WI38 (cell line): ENCODE data around the gene CD34.

Experiments
- H3K4me3 ChIP-seq: 2 replicates; pipeline ENCODE4 v1.5.1; 2011; ENCODE audit warnings: low read depth, mild to moderate bottlenecking, control low read depth, low read length
- CTCF ChIP-seq: IDR thresholded peaks from 2 replicates; pipeline ENCODE4 v1.5.1; 2012; ENCODE audit warnings: low read depth, mild to moderate bottlenecking, control low read depth, low read length

Gene CD34

GRCh38 chr1:207845109-207845508 lies 65.8 kb downstream of the CD34 start:
- no peak overlapping the region for H3K4me3 ChIP-seq

DNA sequence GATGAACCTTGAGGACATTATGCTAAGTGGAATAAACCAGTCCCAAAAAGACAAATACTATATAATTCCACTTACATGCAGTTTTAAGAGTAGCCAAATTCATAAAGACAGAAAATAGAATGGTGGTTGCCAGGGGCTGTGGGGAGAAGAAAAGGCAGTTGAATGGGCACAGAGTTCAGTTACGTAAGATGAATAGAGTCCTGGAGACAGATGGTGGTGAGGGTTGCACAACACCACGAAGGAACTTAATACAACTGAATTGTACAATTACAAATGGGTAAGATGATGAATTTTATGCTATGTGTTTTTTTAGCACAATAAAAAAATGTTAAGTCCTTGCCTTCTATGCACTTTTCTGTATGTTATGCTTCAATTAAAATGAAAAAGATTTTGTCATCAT lies 66.6 kb downstream of the CD34 start:
- no peak overlapping the region for H3K4me3 ChIP-seq
- TF ChIP-seq CTCF, result no peak

More at GRCh38 chr1:207845109-207845508, 65.8 kb downstream of the CD34 start:
- no peak for TF ChIP-seq CTCF

GRCh38 chr1:207842506-207842905 lies 68.4 kb downstream of the CD34 start:
- TF ChIP-seq CTCF, result no peak
- H3K4me3 ChIP-seq, result no peak overlapping the region

DNA sequence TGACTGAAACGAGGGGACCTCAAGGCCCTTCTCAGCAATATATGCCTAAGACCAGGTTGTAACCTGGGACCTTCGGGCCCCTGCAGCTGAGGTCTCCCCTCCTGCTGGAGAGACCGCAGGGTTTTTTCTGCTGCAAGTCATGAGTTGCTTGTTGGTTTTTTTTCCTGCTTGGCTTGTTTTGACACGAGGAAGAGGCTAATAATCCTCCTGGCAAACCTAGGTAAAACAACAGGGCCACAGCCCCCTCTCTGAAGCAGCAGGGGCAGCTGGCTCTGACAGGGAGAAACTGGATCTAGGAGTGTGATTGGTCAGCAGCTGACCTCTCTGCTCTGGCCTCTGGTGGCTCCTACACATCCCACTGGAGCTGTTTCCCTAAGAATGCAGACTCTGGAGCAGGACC lies 69.0 kb downstream of the CD34 start:
- TF ChIP-seq CTCF, result no peak
- no peak overlapping the region for H3K4me3 ChIP-seq

DNA sequence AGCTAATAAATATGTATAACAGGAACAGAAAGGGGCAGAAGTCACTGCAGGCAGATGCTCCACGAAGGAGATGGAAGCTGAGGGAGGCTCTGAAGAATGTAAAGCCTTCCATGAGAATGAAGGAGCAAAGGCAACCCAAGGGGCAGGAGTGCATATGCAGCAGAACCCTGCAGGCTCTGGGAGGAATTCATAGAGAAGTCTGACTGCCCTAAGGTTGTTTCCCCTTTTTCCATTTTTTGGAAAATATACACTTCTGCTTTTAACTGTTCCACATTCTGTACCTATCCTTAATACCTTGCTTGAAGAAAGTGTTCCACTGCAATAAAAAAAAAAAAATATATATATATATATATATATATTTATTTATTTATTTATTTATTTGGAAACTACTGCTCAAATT lies 69.6 kb downstream of the CD34 start:
- TF ChIP-seq CTCF, result no peak
- no peak overlapping the region for H3K4me3 ChIP-seq

DNA sequence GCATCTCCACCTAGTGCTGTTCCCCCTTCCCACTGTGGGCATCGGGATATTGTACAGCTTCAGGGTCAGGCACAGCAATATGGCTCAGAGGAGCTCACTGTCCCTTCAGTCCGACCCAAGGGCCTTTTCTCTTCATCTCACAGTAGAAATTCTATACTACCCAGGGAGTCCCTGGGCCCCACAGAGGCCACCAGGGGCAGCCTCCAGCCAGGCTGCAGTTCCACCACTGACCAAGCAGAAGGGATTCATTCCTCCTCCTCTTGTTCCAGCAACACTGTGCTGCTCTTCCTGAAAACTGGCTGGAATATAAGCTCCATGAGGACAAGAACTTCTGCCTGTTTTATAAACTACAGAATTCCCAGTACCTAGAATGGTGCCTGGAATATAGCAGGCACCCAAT lies 70.5 kb downstream of the CD34 start:
- no peak overlapping the region for H3K4me3 ChIP-seq
- no peak for TF ChIP-seq CTCF

DNA sequence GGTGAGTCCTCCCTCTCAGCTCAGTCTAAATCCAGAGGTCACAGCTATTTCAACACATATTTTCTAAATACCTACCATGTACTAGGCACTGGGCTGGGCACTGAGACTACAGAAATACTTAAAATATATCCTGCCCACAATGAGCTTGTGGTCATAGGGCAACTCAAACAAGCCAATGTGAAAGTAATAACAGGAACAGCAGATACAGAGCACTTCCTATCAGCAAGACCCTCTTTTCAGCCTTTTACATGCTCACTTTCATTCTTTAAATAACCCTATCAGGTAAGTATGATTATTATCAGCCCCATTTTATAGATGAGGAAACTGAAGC lies 71.9 kb downstream of the CD34 start:
- TF ChIP-seq CTCF, result no peak
- no peak overlapping the region for H3K4me3 ChIP-seq
